Duodenal mucosa (tissue), 2 donors: ENCODE results near the gene AARSD1.
"Not testable (repeated sequence)": the region's sequence is repeated elsewhere in the genome, so short reads cannot be mapped to it uniquely, and the experiment has no call there.

Source experiments
- H3K27ac ChIP-seq: one replicate; pipeline ENCODE4 v1.7.0; 2013; ENCODE audit warnings: low read depth, low read length
- H3K27me3 ChIP-seq, 2 donors: one replicate each; pipeline ENCODE4 v1.7.0; 2013; ENCODE audit warnings: low read length in 2 of 2, control low read depth in 1 of 2; ENCODE audit not compliant: insufficient read depth in 2 of 2, control insufficient read depth in 1 of 2
- H3K36me3 ChIP-seq, 2 donors: one replicate each; pipeline ENCODE4 v1.7.0; 2013; ENCODE audit warnings: low read length in 2 of 2, control low read depth in 1 of 2; ENCODE audit not compliant: insufficient read depth in 2 of 2, control insufficient read depth in 1 of 2
- H3K4me1 ChIP-seq, 2 donors: one replicate each; pipeline ENCODE4 v1.7.0; 2013; ENCODE audit warnings: low read length in 2 of 2, control low read depth in 1 of 2; ENCODE audit not compliant: insufficient read depth in 2 of 2, control insufficient read depth in 1 of 2
- H3K4me3 ChIP-seq, 2 donors: one replicate each; pipeline ENCODE4 v1.7.0; 2013; ENCODE audit warnings: low read length in 2 of 2, low read depth in 1 of 2
- H3K9ac ChIP-seq, 2 donors: one replicate each; pipeline ENCODE4 v1.7.0; 2013; ENCODE audit warnings: low read length in 2 of 2, low read depth in 1 of 2
- H3K9me3 ChIP-seq, 2 donors: one replicate each; pipeline ENCODE4 v1.7.0; 2013; ENCODE audit warnings: low read length in 2 of 2, control low read depth in 1 of 2; ENCODE audit not compliant: control insufficient read depth in 1 of 2

The AARSD1 gene

GRCh38 chr17:42950044-42950783 is 14.0 kb downstream of the AARSD1 start:
- Histone ChIP-seq H3K4me3 (no peak overlapping the region), H3K27ac (no peak overlapping the region), H3K36me3 (peaks cover 21 to 51% of the 10 kb centered on the region in 2 donors), H3K27me3 (no peaks in the 10 kb centered on the region), H3K4me1 (no peaks in the 10 kb centered on the region), H3K9ac (no peak overlapping the region), H3K9me3 (no peaks in the 10 kb centered on the region)

- Histone ChIP-seq H3K4me3 (no peak overlapping the region), H3K9ac (no peak overlapping the region), H3K36me3 (peaks cover 10 to 22% of the 10 kb centered on the region in 2 donors), H3K27ac (no peak overlapping the region), H3K27me3 (no peaks in the 10 kb centered on the region), H3K4me1 (no peaks in the 10 kb centered on the region), H3K9me3 (no peaks in the 10 kb centered on the region)
These were observed 17.4 kb downstream of the AARSD1 start for GRCh38 chr17:42946812-42947211.

- Histone ChIP-seq H3K27ac (no peak overlapping the region), H3K4me3 (no peak overlapping the region), H3K9ac (no peak overlapping the region), H3K9me3 (no peaks in the 10 kb centered on the region), H3K36me3 (no peaks in the 10 kb centered on the region), H3K4me1 (no peaks in the 10 kb centered on the region), H3K27me3 (no peaks in the 10 kb centered on the region)
These were observed 20.0 kb downstream of the AARSD1 start for GRCh38 chr17:42944211-42944610.

GRCh38 chr17:42937712-42938596 is 26.3 kb downstream of the AARSD1 start:
- Histone ChIP-seq H3K27me3 (peaks cover 0 to 3% of the 10 kb centered on the region in 2 donors), H3K4me3 (no peak overlapping the region), H3K27ac (no peak overlapping the region), H3K4me1 (no peaks in the 10 kb centered on the region), H3K9ac (no peak overlapping the region), H3K9me3 (no peaks in the 10 kb centered on the region), H3K36me3 (no peaks in the 10 kb centered on the region)

DNA sequence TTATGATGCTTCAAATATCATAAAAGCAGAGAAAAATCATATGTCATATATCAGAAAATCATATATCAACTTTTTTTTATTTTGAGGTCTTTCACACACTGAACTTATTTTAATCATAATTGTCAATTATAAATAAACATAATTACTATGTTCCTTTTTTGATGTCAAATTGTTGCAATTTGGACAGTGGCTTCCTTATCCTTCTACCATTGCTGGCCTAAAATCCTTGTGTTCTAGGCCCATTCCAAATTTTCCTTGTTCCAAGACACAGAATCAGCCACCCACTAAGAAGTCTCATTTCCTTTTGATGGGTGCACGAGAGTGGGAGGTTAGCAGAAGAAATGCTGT is 34.8 kb downstream of the AARSD1 start:
- Histone ChIP-seq H3K27me3 (peaks cover 0 to 3% of the 10 kb centered on the region in 2 donors), H3K27ac (no peak overlapping the region), H3K36me3 (no peaks in the 10 kb centered on the region), H3K4me3 (no peak overlapping the region), H3K4me1 (peaks cover 7% of the 10 kb centered on the region in 2 donors), H3K9ac (no peak overlapping the region), H3K9me3 (no peaks in the 10 kb centered on the region)

DNA sequence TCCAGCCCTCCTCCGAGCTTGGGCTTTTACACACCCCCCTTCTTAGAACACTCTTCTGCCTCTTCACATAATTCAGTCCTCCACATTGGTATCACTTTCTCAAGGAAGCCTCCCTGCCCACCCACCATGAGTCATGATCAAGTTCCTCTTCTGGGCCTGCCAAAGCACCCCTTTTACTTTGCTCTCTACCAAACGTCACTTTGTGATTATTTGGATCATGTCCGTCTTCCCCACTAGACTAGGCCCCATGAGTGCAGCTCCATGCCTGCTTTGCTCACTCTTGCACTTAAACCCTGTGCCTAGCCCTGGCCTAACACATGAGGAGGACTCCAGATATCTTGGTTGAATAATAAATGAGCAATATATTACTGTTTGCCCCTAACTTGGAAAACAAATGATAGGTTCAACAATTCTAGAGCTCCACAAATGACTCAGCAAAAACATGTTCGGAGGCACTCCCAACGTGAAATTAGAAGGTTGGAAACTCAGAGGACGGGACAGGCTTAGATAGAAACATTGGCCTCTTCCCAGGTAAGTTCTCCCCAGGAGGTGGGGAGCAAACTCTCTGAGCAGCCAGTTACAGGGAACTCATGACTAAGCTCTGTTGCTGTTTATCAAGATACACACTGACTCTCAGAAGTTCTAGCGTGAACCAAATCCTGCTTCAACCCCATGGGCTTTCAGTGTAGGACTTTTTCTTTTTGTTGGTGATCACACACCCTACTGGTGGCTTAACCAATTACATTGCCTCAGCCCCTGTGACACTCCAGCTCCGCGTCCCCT is 35.3 kb downstream of the AARSD1 start:
- Histone ChIP-seq H3K9ac (no peak overlapping the region), H3K4me1 (peaks cover 7% of the 10 kb centered on the region in 2 donors), H3K27ac (peak overlapping the region; percentile 37), H3K36me3 (no peaks in the 10 kb centered on the region), H3K27me3 (peaks cover 0 to 2% of the 10 kb centered on the region in 2 donors), H3K9me3 (no peaks in the 10 kb centered on the region), H3K4me3 (no peak overlapping the region)

- H3K27me3 ChIP-seq = no peaks in the 10 kb centered on the region
- H3K9me3 ChIP-seq = no peaks in the 10 kb centered on the region
- H3K4me3 ChIP-seq = no peak overlapping the region
- no peak overlapping the region for H3K9ac ChIP-seq
- H3K4me1 ChIP-seq = peaks cover 14 to 31% of the 10 kb centered on the region in 2 donors
- no peak overlapping the region for H3K27ac ChIP-seq
- no peaks in the 10 kb centered on the region for H3K36me3 ChIP-seq
These were observed 39.4 kb downstream of the AARSD1 start for GRCh38 chr17:42924891-42925290.

- H3K9ac ChIP-seq, H3K27me3 ChIP-seq, H3K36me3 ChIP-seq, H3K27ac ChIP-seq, H3K9me3 ChIP-seq, H3K4me3 ChIP-seq: not testable (repeated sequence)
- peaks cover 22 to 37% of the 10 kb centered on the region in 2 donors for H3K4me1 ChIP-seq
These were observed 40.8 kb downstream of the AARSD1 start for GRCh38 chr17:42923472-42923871.

DNA sequence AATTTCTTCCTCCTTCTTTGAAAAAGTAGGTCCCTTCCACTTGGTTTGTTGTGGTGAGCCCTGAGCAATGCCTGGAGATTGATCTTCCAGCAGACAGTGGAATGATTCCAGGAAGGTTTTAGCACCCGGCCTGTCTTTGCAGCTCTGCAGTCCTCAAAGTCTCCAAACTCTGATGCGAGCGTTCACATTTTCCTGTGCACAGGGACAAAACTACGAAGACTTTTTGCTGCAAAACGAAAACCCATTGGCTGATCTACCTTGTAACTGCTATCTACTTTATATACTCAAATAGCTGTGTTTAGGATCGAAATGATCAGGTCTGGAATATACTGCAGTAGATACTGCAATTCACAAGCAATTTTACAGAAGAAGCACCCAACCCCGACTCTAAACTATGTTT is 42.0 kb downstream of the AARSD1 start:
- Histone ChIP-seq H3K9me3 (no peaks in the 10 kb centered on the region), H3K36me3 (no peaks in the 10 kb centered on the region), H3K4me1 (peaks cover 23 to 41% of the 10 kb centered on the region in 2 donors), H3K4me3 (no peak overlapping the region), H3K27ac (no peak overlapping the region), H3K9ac (no peak overlapping the region), H3K27me3 (no peaks in the 10 kb centered on the region)

- Histone ChIP-seq H3K27ac (no peak overlapping the region), H3K4me3 (no peak overlapping the region), H3K36me3 (no peaks in the 10 kb centered on the region), H3K27me3 (no peaks in the 10 kb centered on the region), H3K9me3 (no peaks in the 10 kb centered on the region), H3K4me1 (peaks cover 25 to 42% of the 10 kb centered on the region in 2 donors), H3K9ac (no peak overlapping the region)
These were observed 43.3 kb downstream of the AARSD1 start for GRCh38 chr17:42920922-42921321.
